Astrocyte of the cerebellum (primary cell): ENCODE results near the gene SAP130.

Experiments
- DNase-seq: peaks from one replicate; pipeline ENCODE4 v3.0.0-alpha.2; 2011; ENCODE audit warnings: low read depth
- H3K4me3 ChIP-seq: 2 replicates; pipeline ENCODE4 v1.5.1; 2011; ENCODE audit warnings: mild to moderate bottlenecking, low read depth, low read length, moderate library complexity
- CTCF ChIP-seq: IDR thresholded peaks from 2 replicates; pipeline ENCODE4 v1.5.1; 2012; ENCODE audit warnings: low read length, low read depth, moderate library complexity, mild to moderate bottlenecking; ENCODE audit errors: missing control alignments
- in situ Hi-C: cut with HindIII; loops from 2 replicates; pipeline ENCODE4 v1.10.0; 2017; ENCODE audit warnings: low sequenced_read_pairs

Gene SAP130

GRCh38 chr2:127901339-127902056, 126.4 kb downstream of the SAP130 start:
- DNase-seq: peak; percentile 52
- H3K4me3 ChIP-seq: no peak overlapping the region
- no peak for TF ChIP-seq CTCF
- in situ Hi-C loops: no loop called here

- no peak for TF ChIP-seq CTCF
- H3K4me3 ChIP-seq: no peak overlapping the region
- in situ Hi-C loops: no loop called here
- DNase-seq: no peak
These were observed 130.2 kb downstream of the SAP130 start for GRCh38 chr2:127897531-127898211.

GRCh38 chr2:127893494-127893893, 134.4 kb downstream of the SAP130 start:
- DNase-seq: no peak
- no peak overlapping the region for H3K4me3 ChIP-seq
- TF ChIP-seq CTCF: no peak
- in situ Hi-C loops: no loop called here

GRCh38 chr2:127893033-127893432, 134.8 kb downstream of the SAP130 start:
- no peak for DNase-seq
- no peak for TF ChIP-seq CTCF
- H3K4me3 ChIP-seq: no peak overlapping the region
- in situ Hi-C loops: no loop called here

- H3K4me3 ChIP-seq: no peak overlapping the region
- in situ Hi-C loops: no loop called here
- no peak for DNase-seq
- TF ChIP-seq CTCF: no peak
These were observed 136.0 kb downstream of the SAP130 start for GRCh38 chr2:127891811-127892210.
